Measurements from ENCODE around the gene ALPL. TPM values are rescaled to one million over a fixed set of nuclear protein-coding genes. Genes with fewer than 3 reads are reported as not detected.

ALPL gene
- polyA plus RNA-seq, 1 donor (not counting 4 experiments of a cell fraction or from before 2014, with no cell fraction given), result not detected

DNA sequence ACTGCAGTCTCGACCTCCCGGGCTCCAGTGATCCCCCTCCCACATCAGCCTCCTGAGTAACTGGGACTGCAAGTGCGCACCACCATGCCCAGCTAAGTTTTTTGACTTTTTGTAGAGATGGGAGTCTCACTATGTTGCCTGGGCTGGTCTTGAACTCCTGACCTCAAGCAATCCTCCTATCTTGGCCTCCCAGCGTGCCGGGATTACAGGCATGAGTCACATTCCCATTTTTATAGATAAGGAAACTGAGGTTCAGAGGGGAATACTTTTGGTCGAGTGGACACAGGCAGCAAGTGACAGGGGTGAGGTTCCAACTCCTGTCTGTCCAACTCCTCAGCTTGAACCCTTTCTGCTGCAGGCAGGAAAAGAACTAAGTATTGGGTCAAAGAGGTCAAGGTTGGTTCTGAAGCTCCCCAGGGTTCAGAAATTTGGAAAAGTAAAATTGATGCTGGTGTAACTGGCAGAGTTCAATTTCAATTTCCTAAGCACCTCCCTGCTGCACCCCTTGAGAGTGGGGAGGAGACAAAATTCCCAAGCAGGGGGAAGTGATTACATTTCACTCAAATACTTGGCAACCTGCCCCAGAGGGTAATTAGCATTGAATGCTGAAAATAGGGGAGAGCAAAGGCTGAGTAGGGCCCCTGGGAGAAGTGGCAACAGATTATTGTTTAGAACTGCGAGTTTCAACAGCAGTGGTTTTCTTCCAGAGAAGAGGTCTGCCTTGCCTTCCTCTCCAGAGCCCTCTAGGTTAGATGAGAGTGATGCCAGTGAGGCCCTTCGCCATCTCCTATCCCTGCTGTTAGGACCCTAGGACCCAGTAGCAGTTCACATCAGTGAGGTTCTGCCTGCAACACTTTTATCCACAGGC is 17.5 kb upstream of the ALPL start:
- Histone ChIP-seq H3K9me1 (ENCODE audit: control insufficient read depth, extremely low read depth, insufficient read depth, low read length) (no peaks in the 10 kb centered on the region), H3K4me1 (ENCODE audit: control insufficient read depth, extremely low read depth, insufficient read depth, low read length) (no peaks in the 10 kb centered on the region), H3K27ac (ENCODE audit: control insufficient read depth, insufficient read depth, low read length) (no peak overlapping the region), H3K27me3 (ENCODE audit: control insufficient read depth, extremely low read depth, insufficient read depth, low read length) (peaks cover 5% of the 10 kb centered on the region), H2AFZ (ENCODE audit: control insufficient read depth, low read length) (no peak overlapping the region), H3K4me3 (ENCODE audit: control insufficient read depth in 2 of 3, extremely low read depth in 1 of 3, insufficient read depth in 2 of 3, low read depth in 1 of 3, low read length in 3 of 3) (no peak overlapping the region), H3K79me2 (ENCODE audit: control insufficient read depth, insufficient read depth, low read length) (no peaks in the 10 kb centered on the region), H3K9me3 (ENCODE audit: control insufficient read depth, low read depth, low read length) (peaks cover 2% of the 10 kb centered on the region), H3K9ac (ENCODE audit: control insufficient read depth, extremely low read depth, insufficient read depth, low read length) (no peak overlapping the region), H3K36me3 (ENCODE audit: control insufficient read depth in 2 of 2, extremely low read depth in 1 of 2, insufficient read depth in 2 of 2, low read length in 2 of 2) (no peaks in the 10 kb centered on the region), H3K4me2 (ENCODE audit: control insufficient read depth, extremely low read depth, insufficient read depth, low read depth, low read length) (no peak overlapping the region), H4K20me1 (ENCODE audit: control insufficient read depth, extremely low read depth, insufficient read depth, low read length) (no peaks in the 10 kb centered on the region)
- TF ChIP-seq EZH2 (IDR thresholded peaks at IDR 0.05; ENCODE audit: low read length) (no peak), CTCF (optimal IDR thresholded peaks at IDR 0.05 in 1 of 3, IDR thresholded peaks at IDR 0.05 in 1 of 3, conservative IDR thresholded peaks at IDR 0.05 in 1 of 3; ENCODE audit: extremely low read depth in 1 of 3, insufficient read depth in 2 of 3, low read length in 3 of 3) (no peak)
- DNase-seq (ENCODE audit: low read depth, low spot score), result no peak
- FAIRE-seq, result no peak
- dilution Hi-C loops (cut with MboI; ENCODE audit: extremely low pct_ligation_motif_present, low sequenced_read_pairs), result no loop called here

GRCh38 chr1:21492356-21492625 is 16.9 kb upstream of the ALPL start:
- Histone ChIP-seq H3K4me2 (ENCODE audit: control insufficient read depth, extremely low read depth, insufficient read depth, low read depth, low read length) (no peak overlapping the region), H3K9me1 (ENCODE audit: control insufficient read depth, extremely low read depth, insufficient read depth, low read length) (no peaks in the 10 kb centered on the region), H3K79me2 (ENCODE audit: control insufficient read depth, insufficient read depth, low read length) (no peaks in the 10 kb centered on the region), H3K36me3 (ENCODE audit: control insufficient read depth in 2 of 2, extremely low read depth in 1 of 2, insufficient read depth in 2 of 2, low read length in 2 of 2) (no peaks in the 10 kb centered on the region), H3K27ac (ENCODE audit: control insufficient read depth, insufficient read depth, low read length) (no peak overlapping the region), H3K27me3 (ENCODE audit: control insufficient read depth, extremely low read depth, insufficient read depth, low read length) (peaks cover 5% of the 10 kb centered on the region), H3K4me1 (ENCODE audit: control insufficient read depth, extremely low read depth, insufficient read depth, low read length) (no peaks in the 10 kb centered on the region), H3K9me3 (ENCODE audit: control insufficient read depth, low read depth, low read length) (peaks cover 2% of the 10 kb centered on the region), H2AFZ (ENCODE audit: control insufficient read depth, low read length) (no peak overlapping the region), H3K9ac (ENCODE audit: control insufficient read depth, extremely low read depth, insufficient read depth, low read length) (no peak overlapping the region), H4K20me1 (ENCODE audit: control insufficient read depth, extremely low read depth, insufficient read depth, low read length) (no peaks in the 10 kb centered on the region), H3K4me3 (ENCODE audit: control insufficient read depth in 2 of 3, extremely low read depth in 1 of 3, insufficient read depth in 2 of 3, low read depth in 1 of 3, low read length in 3 of 3) (no peak overlapping the region)
- dilution Hi-C loops (cut with MboI; ENCODE audit: extremely low pct_ligation_motif_present, low sequenced_read_pairs), result no loop called here
- DNase-seq (ENCODE audit: low read depth, low spot score), result no peak
- no peak for TF ChIP-seq EZH2 (IDR thresholded peaks at IDR 0.05; ENCODE audit: low read length)
- TF ChIP-seq CTCF (optimal IDR thresholded peaks at IDR 0.05 in 1 of 3, IDR thresholded peaks at IDR 0.05 in 1 of 3, conservative IDR thresholded peaks at IDR 0.05 in 1 of 3; ENCODE audit: extremely low read depth in 1 of 3, insufficient read depth in 2 of 3, low read length in 3 of 3), result no peak
- FAIRE-seq, result no peak
